ENCODE data around the gene SLC16A12.

SLC16A12 gene

GRCh38 chr10:89521368-89521767, 14.0 kb downstream of the SLC16A12 start:
- no peak overlapping the region for H3K4me2 ChIP-seq (ENCODE audit: low read length, poor library complexity, severe bottlenecking)
- H4K8ac ChIP-seq (ENCODE audit: low read length), result no peak overlapping the region
- no peak overlapping the region for H4K91ac ChIP-seq (ENCODE audit: low read length)
- H3K79me1 ChIP-seq (replicated peaks; ENCODE audit: low read length, poor library complexity, severe bottlenecking), result no peaks in the 10 kb centered on the region
- no peaks in the 10 kb centered on the region for H3K9me3 ChIP-seq (ENCODE audit: control insufficient read depth, low read length)
- H3K4me1 ChIP-seq (ENCODE audit: control insufficient read depth, insufficient read depth, low read depth, low read length), result peaks cover 5% of the 10 kb centered on the region
- H3K9ac ChIP-seq (ENCODE audit: low read length), result no peak overlapping the region
- H3K4ac ChIP-seq (ENCODE audit: low read depth in 1 of 2, low read length in 2 of 2), result no peak overlapping the region
- H3K27me3 ChIP-seq (ENCODE audit: control insufficient read depth in 1 of 2, insufficient read depth in 1 of 2, low read length in 2 of 2), result no peaks in the 10 kb centered on the region
- DNase-seq, result peak; percentile 64
- no peak overlapping the region for H2AFZ ChIP-seq (ENCODE audit: low read depth, low read length)
- no peak overlapping the region for H2BK120ac ChIP-seq (ENCODE audit: low read depth, low read length)
- peak overlapping the region; percentile 45 to 79 for H2BK12ac ChIP-seq (ENCODE audit: low read length in 2 of 2)
- H2BK15ac ChIP-seq (ENCODE audit: low read depth, poor library complexity, severe bottlenecking), result no peak overlapping the region
- H3K27ac ChIP-seq (ENCODE audit: low read length, poor library complexity, severe bottlenecking), result no peak overlapping the region
- peak overlapping the region; percentile 87 to 94 for H3K18ac ChIP-seq (ENCODE audit: low read depth in 1 of 2, low read length in 2 of 2)
- H2BK5ac ChIP-seq (ENCODE audit: low read depth, low read length, poor library complexity, severe bottlenecking), result no peak overlapping the region
- no peaks in the 10 kb centered on the region for H3K36me3 ChIP-seq (ENCODE audit: control insufficient read depth in 1 of 2, insufficient read depth in 2 of 2, low read depth in 1 of 2, low read length in 2 of 2)
- no peak overlapping the region for H3K4me3 ChIP-seq (ENCODE audit: insufficient read depth in 1 of 2, low read depth in 1 of 2, low read length in 2 of 2)
- H3K14ac ChIP-seq (ENCODE audit: low read length in 2 of 2), result no peak overlapping the region
- 26% methylated on average over 2 of the region's 2 CpGs for WGBS
- H2AK5ac ChIP-seq (ENCODE audit: low read length, severe bottlenecking), result peak overlapping the region; percentile 47
- no peak overlapping the region for H3K23ac ChIP-seq (ENCODE audit: low read length in 2 of 2)

GRCh38 chr10:89520706-89521105, 14.7 kb downstream of the SLC16A12 start:
- H3K4me1 ChIP-seq (ENCODE audit: control insufficient read depth, insufficient read depth, low read depth, low read length), result peaks cover 5% of the 10 kb centered on the region
- no peak overlapping the region for H3K14ac ChIP-seq (ENCODE audit: low read length in 2 of 2)
- H3K9me3 ChIP-seq (ENCODE audit: control insufficient read depth, low read length), result no peaks in the 10 kb centered on the region
- H4K91ac ChIP-seq (ENCODE audit: low read length), result peak overlapping the region; percentile 4
- H2BK15ac ChIP-seq (ENCODE audit: low read depth, poor library complexity, severe bottlenecking), result no peak overlapping the region
- H3K79me1 ChIP-seq (replicated peaks; ENCODE audit: low read length, poor library complexity, severe bottlenecking), result no peaks in the 10 kb centered on the region
- DNase-seq, result no peak
- H3K4me3 ChIP-seq (ENCODE audit: insufficient read depth in 1 of 2, low read depth in 1 of 2, low read length in 2 of 2), result no peak overlapping the region
- no peak overlapping the region for H4K8ac ChIP-seq (ENCODE audit: low read length)
- H2BK5ac ChIP-seq (ENCODE audit: low read depth, low read length, poor library complexity, severe bottlenecking), result no peak overlapping the region
- peak overlapping the region in 1 of 2 experiments; percentile 71 for H3K4ac ChIP-seq (ENCODE audit: low read depth in 1 of 2, low read length in 2 of 2)
- no CpG with 5 or more reads among the region's 1 CpG for whole genome bisulfite sequencing
- H2BK12ac ChIP-seq (ENCODE audit: low read length in 2 of 2), result peak overlapping the region; percentile 79 to 91
- no peak overlapping the region for H3K23ac ChIP-seq (ENCODE audit: low read length in 2 of 2)
- no peak overlapping the region for H3K9ac ChIP-seq (ENCODE audit: low read length)
- no peaks in the 10 kb centered on the region for H3K36me3 ChIP-seq (ENCODE audit: control insufficient read depth in 1 of 2, insufficient read depth in 2 of 2, low read depth in 1 of 2, low read length in 2 of 2)
- peak overlapping the region; percentile 47 for H2AK5ac ChIP-seq (ENCODE audit: low read length, severe bottlenecking)
- H3K4me2 ChIP-seq (ENCODE audit: low read length, poor library complexity, severe bottlenecking), result no peak overlapping the region
- no peak overlapping the region for H2AFZ ChIP-seq (ENCODE audit: low read depth, low read length)
- H3K27me3 ChIP-seq (ENCODE audit: control insufficient read depth in 1 of 2, insufficient read depth in 1 of 2, low read length in 2 of 2), result no peaks in the 10 kb centered on the region
- H3K18ac ChIP-seq (ENCODE audit: low read depth in 1 of 2, low read length in 2 of 2), result peak overlapping the region; percentile 87 to 94
- H2BK120ac ChIP-seq (ENCODE audit: low read depth, low read length), result no peak overlapping the region
- H3K27ac ChIP-seq (ENCODE audit: low read length, poor library complexity, severe bottlenecking), result no peak overlapping the region

DNA sequence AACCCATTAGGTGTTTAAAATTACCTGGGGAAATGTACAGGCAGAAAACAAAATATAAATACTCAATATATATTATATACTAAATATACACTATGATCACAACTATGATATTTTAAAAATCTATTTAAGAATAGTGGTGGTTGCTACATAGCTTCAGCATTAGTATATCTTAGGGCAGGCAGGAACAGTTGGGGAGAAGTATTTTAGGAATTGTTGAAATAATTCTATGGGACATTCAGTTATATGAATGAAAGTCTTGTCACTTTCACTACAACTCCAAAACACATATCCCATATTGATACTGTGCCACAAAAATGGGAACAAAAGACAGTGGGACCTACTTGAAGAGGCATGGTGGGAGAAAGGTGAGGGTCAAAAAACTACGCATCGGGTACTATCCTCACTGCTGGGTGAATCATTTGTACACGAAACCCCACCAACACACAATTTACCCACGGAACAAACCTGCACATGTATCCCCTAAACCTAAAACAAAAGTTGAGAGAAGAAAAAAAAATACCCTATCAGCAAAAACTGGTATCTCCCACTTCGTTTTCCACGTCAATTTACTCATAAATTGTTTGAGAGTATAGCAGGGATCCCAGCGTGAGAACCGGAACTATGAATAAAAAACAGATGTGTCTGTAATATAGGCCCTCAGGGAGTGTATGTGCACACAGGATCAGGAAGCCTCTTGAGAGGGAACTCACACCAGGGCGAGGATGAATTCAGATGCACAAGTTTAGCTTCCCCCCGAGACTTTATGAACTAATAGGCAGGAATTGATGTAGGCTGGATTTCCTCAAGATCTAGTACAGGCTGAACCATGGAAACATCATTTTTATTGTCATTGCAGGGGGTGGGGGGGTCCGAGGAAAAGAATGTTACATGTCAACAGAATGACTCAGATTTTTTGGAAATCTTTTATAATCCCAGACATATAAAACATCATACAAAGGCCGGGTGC, 16.2 kb downstream of the SLC16A12 start:
- H3K79me1 ChIP-seq (replicated peaks; ENCODE audit: low read length, poor library complexity, severe bottlenecking), result no peaks in the 10 kb centered on the region
- no peak overlapping the region for H2AFZ ChIP-seq (ENCODE audit: low read depth, low read length)
- peak overlapping the region; percentile 90 for H2AK5ac ChIP-seq (ENCODE audit: low read length, severe bottlenecking)
- peaks cover 5% of the 10 kb centered on the region for H3K4me1 ChIP-seq (ENCODE audit: control insufficient read depth, insufficient read depth, low read depth, low read length)
- H3K4me3 ChIP-seq (ENCODE audit: insufficient read depth in 1 of 2, low read depth in 1 of 2, low read length in 2 of 2), result no peak overlapping the region
- H3K23ac ChIP-seq (ENCODE audit: low read length in 2 of 2), result no peak overlapping the region
- no peak overlapping the region for H3K14ac ChIP-seq (ENCODE audit: low read length in 2 of 2)
- H3K18ac ChIP-seq (ENCODE audit: low read depth in 1 of 2, low read length in 2 of 2), result no peak overlapping the region
- 67% methylated on average over 11 of the region's 12 CpGs for WGBS
- no peaks in the 10 kb centered on the region for H3K9me3 ChIP-seq (ENCODE audit: control insufficient read depth, low read length)
- no peak overlapping the region for H2BK120ac ChIP-seq (ENCODE audit: low read depth, low read length)
- H3K27me3 ChIP-seq (ENCODE audit: control insufficient read depth in 1 of 2, insufficient read depth in 1 of 2, low read length in 2 of 2), result no peaks in the 10 kb centered on the region
- no peak overlapping the region for H4K91ac ChIP-seq (ENCODE audit: low read length)
- H4K8ac ChIP-seq (ENCODE audit: low read length), result no peak overlapping the region
- no peak overlapping the region for H2BK5ac ChIP-seq (ENCODE audit: low read depth, low read length, poor library complexity, severe bottlenecking)
- H2BK12ac ChIP-seq (ENCODE audit: low read length in 2 of 2), result peak overlapping the region in 1 of 2 experiments; percentile 49
- H3K4me2 ChIP-seq (ENCODE audit: low read length, poor library complexity, severe bottlenecking), result no peak overlapping the region
- H2BK15ac ChIP-seq (ENCODE audit: low read depth, poor library complexity, severe bottlenecking), result no peak overlapping the region
- peak; percentile 79 for DNase-seq
- H3K27ac ChIP-seq (ENCODE audit: low read length, poor library complexity, severe bottlenecking), result no peak overlapping the region
- H3K4ac ChIP-seq (ENCODE audit: low read depth in 1 of 2, low read length in 2 of 2), result no peak overlapping the region
- H3K36me3 ChIP-seq (ENCODE audit: control insufficient read depth in 1 of 2, insufficient read depth in 2 of 2, low read depth in 1 of 2, low read length in 2 of 2), result no peaks in the 10 kb centered on the region
- no peak overlapping the region for H3K9ac ChIP-seq (ENCODE audit: low read length)

- Histone ChIP-seq H3K4me1 (ENCODE audit: control insufficient read depth, insufficient read depth, low read depth, low read length) (peaks cover 5% of the 10 kb centered on the region), H3K4me3 (ENCODE audit: insufficient read depth in 1 of 2, low read depth in 1 of 2, low read length in 2 of 2) (no peak overlapping the region), H2BK15ac (ENCODE audit: low read depth, poor library complexity, severe bottlenecking) (no peak overlapping the region), H2BK120ac (ENCODE audit: low read depth, low read length) (peak overlapping the region; percentile 4), H4K8ac (ENCODE audit: low read length) (peak overlapping the region; percentile 74), H3K4me2 (ENCODE audit: low read length, poor library complexity, severe bottlenecking) (no peak overlapping the region), H3K27ac (ENCODE audit: low read length, poor library complexity, severe bottlenecking) (no peak overlapping the region), H3K9ac (ENCODE audit: low read length) (no peak overlapping the region), H2BK5ac (ENCODE audit: low read depth, low read length, poor library complexity, severe bottlenecking) (no peak overlapping the region), H3K79me1 (replicated peaks; ENCODE audit: low read length, poor library complexity, severe bottlenecking) (no peaks in the 10 kb centered on the region), H3K18ac (ENCODE audit: low read depth in 1 of 2, low read length in 2 of 2) (peak overlapping the region in 1 of 2 experiments; percentile 50), H3K27me3 (ENCODE audit: control insufficient read depth in 1 of 2, insufficient read depth in 1 of 2, low read length in 2 of 2) (no peaks in the 10 kb centered on the region), H2BK12ac (ENCODE audit: low read length in 2 of 2) (peak overlapping the region; percentile 19 to 60), H4K91ac (ENCODE audit: low read length) (peak overlapping the region; percentile 48), H3K14ac (ENCODE audit: low read length in 2 of 2) (no peak overlapping the region), H2AK5ac (ENCODE audit: low read length, severe bottlenecking) (no peak overlapping the region), H2AFZ (ENCODE audit: low read depth, low read length) (no peak overlapping the region), H3K9me3 (ENCODE audit: control insufficient read depth, low read length) (no peaks in the 10 kb centered on the region), H3K23ac (ENCODE audit: low read length in 2 of 2) (no peak overlapping the region), H3K36me3 (ENCODE audit: control insufficient read depth in 1 of 2, insufficient read depth in 2 of 2, low read depth in 1 of 2, low read length in 2 of 2) (no peaks in the 10 kb centered on the region), H3K4ac (ENCODE audit: low read depth in 1 of 2, low read length in 2 of 2) (peak overlapping the region; percentile 14 to 54)
- DNase-seq, result peak; percentile 23
- 70% methylated on average over 3 of the region's 3 CpGs for WGBS
Measured at GRCh38 chr10:89518108-89518507, 17.3 kb downstream of the SLC16A12 start.

Data from mesenchymal stem cell (in vitro differentiated cells and primary cell).